T-cell (primary cell): ENCODE results near the gene METAP2. TPM values are rescaled to one million over a fixed set of nuclear protein-coding genes. Genes with fewer than 3 reads are reported as not detected.

ENCODE experiments used
- ATAC-seq, 4 experiments: fragments of 200-7000 bp in 3 of 4; fragments of 150-1000 bp in 1 of 4; cut with Tn5 transposase; replicated peaks in 1 of 4; 1 replicate in 3 of 4; 2 replicates in 1 of 4; pipeline ENCODE4 v1.10.0; 2021; ENCODE audit warnings: moderate library complexity in 3 of 4, mild to moderate bottlenecking in 2 of 4, moderate number of reproducible peaks in 1 of 4
- CTCF ChIA-PET, 2 donors: fragments of 300-600 bp; sonication (Branson Sonifier 250); formaldehyde crosslinking; loops; one replicate each; lab custom pipeline; 2022; ENCODE audit warnings: antibody characterized with exemption in 2 of 2; lab: Charles Lee
- POLR2A ChIA-PET, 2 donors: fragments of 300-600 bp; sonication (Branson Sonifier 250); formaldehyde crosslinking; loops; one replicate each; lab custom pipeline; 2022; ENCODE audit warnings: antibody characterized with exemption in 2 of 2; lab: Charles Lee
- DNase-seq, 35 experiments: peaks; one replicate each; pipeline versions ENCODE4 v3.0.0 to v3.0.0-alpha.2; 2013 to 2023
- H3K27ac ChIP-seq: one replicate; pipeline ENCODE4 v1.5.1; 2013; ENCODE audit warnings: low read length
- H3K27me3 ChIP-seq, 2 experiments: replicated peaks in 1 of 2; 1 replicate in 1 of 2; 2 replicates in 1 of 2; pipeline versions ENCODE4 v1.6.1 to v1.7.0; 2013; ENCODE audit warnings: low read length in 1 of 2, mixed read lengths in 1 of 2; ENCODE audit not compliant: control insufficient read depth in 2 of 2, insufficient read depth in 2 of 2; ENCODE audit errors: extremely low read depth in 1 of 2
- H3K36me3 ChIP-seq, 2 donors: 1 replicate in 1 of 2; 2 replicates in 1 of 2; pipeline versions ENCODE4 v1.6.1 to v1.7.0; 2013; ENCODE audit warnings: low read length in 1 of 2; ENCODE audit not compliant: control insufficient read depth in 2 of 2, insufficient read depth in 1 of 2; ENCODE audit errors: extremely low read depth in 1 of 2
- H3K4me1 ChIP-seq, 2 experiments: 1 replicate in 1 of 2; 2 replicates in 1 of 2; pipeline versions ENCODE4 v1.6.1 to v1.7.0; 2013; ENCODE audit warnings: low read length in 2 of 2, mixed read lengths in 1 of 2; ENCODE audit not compliant: insufficient read depth in 2 of 2, control insufficient read depth in 1 of 2; ENCODE audit errors: extremely low read depth in 1 of 2
- H3K4me3 ChIP-seq, 2 donors: 1 replicate in 1 of 2; 2 replicates in 1 of 2; pipeline versions ENCODE4 v1.5.1 to v1.7.0; 2013; ENCODE audit warnings: mild to moderate bottlenecking in 2 of 2, low read length in 1 of 2, moderate library complexity in 1 of 2; ENCODE audit not compliant: control insufficient read depth in 1 of 2; ENCODE audit errors: extremely low read depth in 1 of 2
- H3K9me3 ChIP-seq: 2 replicates; pipeline ENCODE4 v1.7.0; 2013
- H3K27ac Mint-ChIP-seq, 2 donors: one replicate each; pipeline ENCODE4 v1.8.0; 2020 to 2021; ENCODE audit warnings: mild to moderate bottlenecking in 2 of 2, mixed read lengths in 2 of 2
- H3K27me3 Mint-ChIP-seq, 2 donors: one replicate each; pipeline ENCODE4 v1.8.0; 2021 to 2022; ENCODE audit warnings: mixed read lengths in 2 of 2
- H3K36me3 Mint-ChIP-seq: one replicate; pipeline ENCODE4 v1.8.0; 2021; ENCODE audit warnings: mixed read lengths
- H3K4me1 Mint-ChIP-seq, 3 donors: one replicate each; pipeline ENCODE4 v1.8.0; 2020 to 2022; ENCODE audit warnings: mixed read lengths in 3 of 3, mild to moderate bottlenecking in 1 of 3
- H3K4me3 Mint-ChIP-seq, 3 donors: one replicate each; pipeline ENCODE4 v1.8.0; 2020 to 2022; ENCODE audit warnings: mild to moderate bottlenecking in 3 of 3, mixed read lengths in 3 of 3, moderate library complexity in 3 of 3
- H3K9me3 Mint-ChIP-seq, 3 donors: one replicate each; pipeline ENCODE4 v1.8.0; 2020 to 2022; ENCODE audit warnings: mixed read lengths in 3 of 3
- WGBS: methylation state at CpG from one replicate; pipeline ENCODE4 v1.1.5; 2013; ENCODE audit warnings: missing lambda C conversion rate; ENCODE audit not compliant: insufficient coverage; 5-methylcytosine and 5-hydroxymethylcytosine counted together
- total RNA-seq, 35 experiments: library from RNA in 6 of 35; stranded (reverse) in 6 of 35; fragments of 120-200 nt in 1 of 35; gene quantifications; one replicate each; pipeline versions ENCODE4 v1.2.1 to v1.2.4 and lab custom pipeline; 2013 to 2026

Gene METAP2
- total RNA-seq, 5 donors from 2014 or later (not counting 1 experiment from before 2014, with no cell fraction given), result 47.7 to 55.6 (median 51.4) TPM

GRCh38 chr12:95532851-95533250, 58.9 kb downstream of the METAP2 start:
- ChIA-PET CTCF (interaction anchor here (0.5 to 4.2 kb wide), 5 partner anchors 10 to 415 kb away, joined by 3 to 45 read pairs (median 3); no protein-coding TSS in a partner anchor), POLR2A (no interaction called here)
- Histone ChIP-seq H3K27me3 (no peaks in the 10 kb centered on the region), H3K36me3 (no peaks in the 10 kb centered on the region), H3K9me3 (no peaks in the 10 kb centered on the region), H3K4me1 (no peaks in the 10 kb centered on the region), H3K4me3 (no peak overlapping the region), H3K27ac (no peak overlapping the region)
- H3K36me3 Mint-ChIP-seq, result peaks cover 8% of the 10 kb centered on the region
- ATAC-seq (no peak), DNase-seq (no peak)
- peaks cover 9 to 28% (median 19%) of the 10 kb centered on the region in 3 donors for H3K4me1 Mint-ChIP-seq
- H3K27ac Mint-ChIP-seq, result no peak overlapping the region
- H3K9me3 Mint-ChIP-seq, result no peaks in the 10 kb centered on the region
- H3K27me3 Mint-ChIP-seq, result no peaks in the 10 kb centered on the region
- H3K4me3 Mint-ChIP-seq, result no peak overlapping the region
- WGBS, result no CpG with 5 or more reads among the region's 5 CpGs

- POLR2A ChIA-PET, result interaction anchor here (0.6 to 1.1 kb wide), 2 partner anchors 11 to 109 kb away, joined by 5 read pairs; no protein-coding TSS in a partner anchor
Measured at GRCh38 chr12:95533985-95534384, 60.0 kb downstream of the METAP2 start.

GRCh38 chr12:95538006-95538405, 64.1 kb downstream of the METAP2 start:
- Mint-ChIP-seq H3K27me3 (no peaks in the 10 kb centered on the region), H3K4me1 (peaks cover 2 to 7% (median 2%) of the 10 kb centered on the region in 3 donors), H3K36me3 (peaks cover 8% of the 10 kb centered on the region), H3K4me3 (no peak overlapping the region), H3K9me3 (no peaks in the 10 kb centered on the region), H3K27ac (no peak overlapping the region)
- Histone ChIP-seq H3K27me3 (no peaks in the 10 kb centered on the region), H3K4me3 (no peak overlapping the region), H3K27ac (no peak overlapping the region), H3K36me3 (no peaks in the 10 kb centered on the region), H3K9me3 (no peaks in the 10 kb centered on the region), H3K4me1 (no peaks in the 10 kb centered on the region)
- CTCF ChIA-PET, result interaction anchor here (0.5 to 1.8 kb wide), 4 partner anchors 320 to 425 kb away, joined by 3 to 11 read pairs (median 6); partner anchors contain the start of gene VEZT (in 1 of the 2)
- no peak for DNase-seq
- POLR2A ChIA-PET, result no interaction called here
- no peak for ATAC-seq
- WGBS, result no CpG with 5 or more reads among the region's 4 CpGs

More at GRCh38 chr12:95533985-95534384, 60.0 kb downstream of the METAP2 start:
- Mint-ChIP-seq H3K9me3 (no peaks in the 10 kb centered on the region), H3K4me1 (peaks cover 7 to 28% (median 16%) of the 10 kb centered on the region in 3 donors), H3K36me3 (peaks cover 8% of the 10 kb centered on the region), H3K4me3 (no peak overlapping the region), H3K27me3 (no peaks in the 10 kb centered on the region), H3K27ac (no peak overlapping the region)
- H3K4me1 ChIP-seq, result no peaks in the 10 kb centered on the region
- WGBS, result 67% methylated on average over 4 of the region's 4 CpGs
- no peaks in the 10 kb centered on the region for H3K36me3 ChIP-seq
- no peak for ATAC-seq
- no peak for DNase-seq
- H3K27ac ChIP-seq, result no peak overlapping the region
- H3K27me3 ChIP-seq, result no peaks in the 10 kb centered on the region
- no peaks in the 10 kb centered on the region for H3K9me3 ChIP-seq
- no peak overlapping the region for H3K4me3 ChIP-seq
- CTCF ChIA-PET, result interaction anchor here (0.6 to 4.2 kb wide), 46 partner anchors 9 to 1501 kb away, joined by 3 to 68 read pairs (median 4); partner anchors contain the start of genes FGD6 (in 1 of the 2), METAP2 (in 1 of the 2) and VEZT (in 1 of the 2)

- no peak overlapping the region for H3K27ac ChIP-seq
- H3K9me3 ChIP-seq, result no peaks in the 10 kb centered on the region
- H3K4me3 ChIP-seq, result no peak overlapping the region
- ChIA-PET POLR2A (no interaction called here), CTCF (interaction anchor here (1.0 to 1.8 kb wide), 4 partner anchors 15 to 421 kb away, joined by 3 to 6 read pairs (median 4); partner anchors contain the start of gene VEZT (in 1 of the 2))
- Mint-ChIP-seq H3K36me3 (peaks cover 2% of the 10 kb centered on the region), H3K4me3 (no peak overlapping the region), H3K9me3 (no peaks in the 10 kb centered on the region), H3K4me1 (peaks cover 2 to 7% (median 2%) of the 10 kb centered on the region in 3 donors), H3K27me3 (no peaks in the 10 kb centered on the region), H3K27ac (no peak overlapping the region)
- no peak for ATAC-seq
- WGBS, result no CpG with 5 or more reads among the region's 5 CpGs
- no peaks in the 10 kb centered on the region for H3K4me1 ChIP-seq
- no peaks in the 10 kb centered on the region for H3K27me3 ChIP-seq
- DNase-seq, result no peak
- H3K36me3 ChIP-seq, result no peaks in the 10 kb centered on the region
Measured at GRCh38 chr12:95538656-95539055, 64.7 kb downstream of the METAP2 start.

- DNase-seq (no peak), ATAC-seq (no peak)
- CTCF ChIA-PET, result no interaction called here
- no peaks in the 10 kb centered on the region for H3K9me3 ChIP-seq
- no CpG with 5 or more reads among the region's 7 CpGs for WGBS
- no peaks in the 10 kb centered on the region for H3K36me3 ChIP-seq
- POLR2A ChIA-PET, result no interaction called here
- Mint-ChIP-seq H3K36me3 (no peaks in the 10 kb centered on the region), H3K4me1 (peaks cover 7 to 12% (median 11%) of the 10 kb centered on the region in 3 donors), H3K9me3 (no peaks in the 10 kb centered on the region), H3K4me3 (no peak overlapping the region), H3K27me3 (no peaks in the 10 kb centered on the region), H3K27ac (no peak overlapping the region)
- H3K4me3 ChIP-seq, result no peak overlapping the region
- no peak overlapping the region for H3K27ac ChIP-seq
- H3K27me3 ChIP-seq, result peaks cover 0 to 3% of the 10 kb centered on the region in 2 experiments
- no peaks in the 10 kb centered on the region for H3K4me1 ChIP-seq
Measured at GRCh38 chr12:95541436-95541835, 67.5 kb downstream of the METAP2 start.

- Mint-ChIP-seq H3K27me3 (peaks cover 0 to 7% of the 10 kb centered on the region in 2 donors), H3K4me1 (peaks cover 22 to 25% (median 23%) of the 10 kb centered on the region in 3 donors), H3K9me3 (no peaks in the 10 kb centered on the region), H3K4me3 (no peak overlapping the region), H3K36me3 (no peaks in the 10 kb centered on the region), H3K27ac (no peak overlapping the region)
- CTCF ChIA-PET, result interaction anchor here in 1 of 2 donors (0.6 kb wide), 1 partner anchor 9 kb away, joined by 7 read pairs; no protein-coding TSS in a partner anchor
- 100% methylated on average over 3 of the region's 7 CpGs for WGBS
- Histone ChIP-seq H3K36me3 (no peaks in the 10 kb centered on the region), H3K27ac (no peak overlapping the region), H3K4me1 (peaks cover 6 to 8% of the 10 kb centered on the region in 2 experiments), H3K9me3 (no peaks in the 10 kb centered on the region), H3K4me3 (no peak overlapping the region), H3K27me3 (peaks cover 3% of the 10 kb centered on the region in 2 experiments)
- DNase-seq (no peak), ATAC-seq (no peak)
- POLR2A ChIA-PET, result interaction anchor here in 1 of 2 donors (0.6 kb wide), 1 partner anchor 44 kb away, joined by 4 read pairs; no protein-coding TSS in a partner anchor
Measured at GRCh38 chr12:95543305-95543704, 69.4 kb downstream of the METAP2 start.
